Neural cell (in vitro differentiated cells): ENCODE data around the gene CD48. TPM values are rescaled to one million over a fixed set of nuclear protein-coding genes. Genes with fewer than 3 reads are reported as not detected.

ENCODE experiments used
- H2AFZ ChIP-seq: fragments of 200-600, 300-800 bp; sonication (generic), shearing (Covaris generic); 2 replicates; pipeline ENCODE4 v1.6.0; 2014; ENCODE audit warnings: low read depth, mild to moderate bottlenecking, antibody characterized with exemption, low read length, moderate library complexity
- H3F3A ChIP-seq: fragments of 200-600 bp; shearing (Covaris generic); 2 replicates; pipeline ENCODE4 v1.6.1; 2016; ENCODE audit warnings: mild to moderate bottlenecking, moderate library complexity, mixed read lengths, antibody characterized with exemption, low read length; ENCODE audit not compliant: insufficient read depth, poor library complexity, severe bottlenecking
- H3K27ac ChIP-seq: fragments of 200-600, 300-800 bp; sonication (generic), shearing (Covaris generic); 2 replicates; pipeline ENCODE4 v1.5.1; 2014; ENCODE audit warnings: mild to moderate bottlenecking, low read length, moderate library complexity
- H3K27me3 ChIP-seq: fragments of 300-800, 200-600 bp; sonication (generic), shearing (Covaris generic); 2 replicates; pipeline ENCODE4 v1.6.0; 2014; ENCODE audit warnings: mild to moderate bottlenecking, low read depth, low read length, moderate library complexity; ENCODE audit not compliant: insufficient read depth
- H3K36me3 ChIP-seq: fragments of 300-800, 200-600 bp; sonication (generic), shearing (Covaris generic); 2 replicates; pipeline ENCODE4 v1.5.1; 2014; ENCODE audit warnings: mild to moderate bottlenecking, antibody characterized with exemption, low read length, moderate library complexity; ENCODE audit not compliant: insufficient read depth
- H3K4me2 ChIP-seq: fragments of 300-800, 200-600 bp; sonication (generic), shearing (Covaris generic); 2 replicates; pipeline ENCODE4 v1.6.0; 2014; ENCODE audit warnings: mild to moderate bottlenecking, low read length
- H3K4me3 ChIP-seq: fragments of 300-800, 200-600 bp; sonication (generic), shearing (Covaris generic); 2 replicates; pipeline ENCODE4 v1.5.1; 2014; ENCODE audit warnings: mild to moderate bottlenecking, low read length, moderate library complexity
- H3K79me2 ChIP-seq: fragments of 200-600 bp; shearing (Covaris generic); replicated peaks from 2 replicates; pipeline ENCODE4 v1.6.0; 2014; ENCODE audit warnings: mild to moderate bottlenecking, low read length, moderate library complexity; ENCODE audit not compliant: insufficient read depth
- H3K9ac ChIP-seq: fragments of 300-800, 200-600 bp; sonication (generic), shearing (Covaris generic); 2 replicates; pipeline ENCODE4 v1.6.1; 2016; ENCODE audit warnings: mild to moderate bottlenecking, low read length, mixed read lengths
- H3K9me2 ChIP-seq: fragments of 200-600 bp; shearing (Covaris generic); 2 replicates; pipeline ENCODE4 v1.6.1; 2016; ENCODE audit warnings: mild to moderate bottlenecking, low read length, mixed read lengths; ENCODE audit not compliant: insufficient read depth
- H3K9me3 ChIP-seq: fragments of 200-600, 300-800 bp; sonication (generic), shearing (Covaris generic); 2 replicates; pipeline ENCODE4 v1.6.1; 2016; ENCODE audit warnings: mild to moderate bottlenecking, mixed run types, low read length, moderate library complexity, mixed read lengths
- H4K20me1 ChIP-seq: fragments of 200-600 bp; shearing (Covaris generic); 2 replicates; pipeline ENCODE4 v1.6.1; 2016; ENCODE audit warnings: mild to moderate bottlenecking, mixed run types; ENCODE audit not compliant: insufficient read depth
- EP300 ChIP-seq: fragments of 450-650 bp; conservative IDR thresholded peaks from 2 replicates; pipeline ENCODE4 v1.6.1; 2014; ENCODE audit warnings: antibody characterized with exemption, mild to moderate bottlenecking, moderate library complexity; ENCODE audit not compliant: poor library complexity, severe bottlenecking
- EZH2 ChIP-seq: fragments of 200-600, 300-800 bp; shearing (Covaris generic), sonication (generic); IDR thresholded peaks from 2 replicates; pipeline ENCODE4 v1.6.1; 2014; ENCODE audit warnings: antibody characterized with exemption, low read length, borderline replicate concordance, mild to moderate bottlenecking; ENCODE audit not compliant: insufficient read depth, poor library complexity, severe bottlenecking
- MXI1 ChIP-seq: fragments of 450-650 bp; conservative IDR thresholded peaks from 2 replicates; pipeline ENCODE4 v1.6.1; 2014; ENCODE audit warnings: antibody characterized with exemption, mild to moderate bottlenecking; ENCODE audit not compliant: poor library complexity, severe bottlenecking
- POLR2AphosphoS5 ChIP-seq: IDR thresholded peaks from 2 replicates; pipeline ENCODE4 v1.6.1; 2012
- RAD21 ChIP-seq: fragments of 450-650 bp; conservative IDR thresholded peaks from 2 replicates; pipeline ENCODE4 v1.6.1; 2014; ENCODE audit warnings: antibody characterized with exemption, mild to moderate bottlenecking, moderate library complexity
- REST ChIP-seq: IDR thresholded peaks from 2 replicates; pipeline ENCODE4 v1.6.1; 2012; ENCODE audit warnings: borderline replicate concordance
- SMC3 ChIP-seq: fragments of 450-650 bp; conservative IDR thresholded peaks from 2 replicates; pipeline ENCODE4 v1.6.1; 2014; ENCODE audit warnings: antibody characterized with exemption, mild to moderate bottlenecking, moderate library complexity; ENCODE audit not compliant: poor library complexity
- TAF1 ChIP-seq: IDR thresholded peaks from 2 replicates; pipeline ENCODE4 v1.6.1; 2012; ENCODE audit warnings: low read depth
- polyA plus RNA-seq: library from polyadenylated mRNA; depleted of rRNA; stranded (reverse); fragments of >200 nt; gene quantifications from 2 replicates; pipeline ENCODE4 v1.2.3, GENCODE V29; 2014
- TF ChIP-seq, protein P1 (sequence below): fragments of 450-650 bp; IDR thresholded peaks from 2 replicates; pipeline ENCODE4 v1.5.1; 2014; ENCODE audit warnings: antibody characterized with exemption, mild to moderate bottlenecking, moderate library complexity; ENCODE audit not compliant: poor library complexity, severe bottlenecking

The CD48 gene
- polyA plus RNA-seq, 1 donor from 2014 or later: not detected

- H3K9me2 ChIP-seq: no peaks in the 10 kb centered on the region
- H4K20me1 ChIP-seq: no peaks in the 10 kb centered on the region
- H3K9me3 ChIP-seq: no peaks in the 10 kb centered on the region
- H3K27ac ChIP-seq: no peak overlapping the region
- H3K4me3 ChIP-seq: no peak overlapping the region
- TF ChIP-seq, protein P1, sequence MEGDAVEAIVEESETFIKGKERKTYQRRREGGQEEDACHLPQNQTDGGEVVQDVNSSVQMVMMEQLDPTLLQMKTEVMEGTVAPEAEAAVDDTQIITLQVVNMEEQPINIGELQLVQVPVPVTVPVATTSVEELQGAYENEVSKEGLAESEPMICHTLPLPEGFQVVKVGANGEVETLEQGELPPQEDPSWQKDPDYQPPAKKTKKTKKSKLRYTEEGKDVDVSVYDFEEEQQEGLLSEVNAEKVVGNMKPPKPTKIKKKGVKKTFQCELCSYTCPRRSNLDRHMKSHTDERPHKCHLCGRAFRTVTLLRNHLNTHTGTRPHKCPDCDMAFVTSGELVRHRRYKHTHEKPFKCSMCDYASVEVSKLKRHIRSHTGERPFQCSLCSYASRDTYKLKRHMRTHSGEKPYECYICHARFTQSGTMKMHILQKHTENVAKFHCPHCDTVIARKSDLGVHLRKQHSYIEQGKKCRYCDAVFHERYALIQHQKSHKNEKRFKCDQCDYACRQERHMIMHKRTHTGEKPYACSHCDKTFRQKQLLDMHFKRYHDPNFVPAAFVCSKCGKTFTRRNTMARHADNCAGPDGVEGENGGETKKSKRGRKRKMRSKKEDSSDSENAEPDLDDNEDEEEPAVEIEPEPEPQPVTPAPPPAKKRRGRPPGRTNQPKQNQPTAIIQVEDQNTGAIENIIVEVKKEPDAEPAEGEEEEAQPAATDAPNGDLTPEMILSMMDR: no peak
- TF ChIP-seq EP300 (no peak), MXI1 (no peak), TAF1 (no peak), SMC3 (no peak), POLR2AphosphoS5 (no peak), RAD21 (no peak), REST (no peak)
- H3K79me2 ChIP-seq: no peaks in the 10 kb centered on the region
- no peak overlapping the region for H2AFZ ChIP-seq
- no peaks in the 10 kb centered on the region for H3K27me3 ChIP-seq
- no peaks in the 10 kb centered on the region for H3K36me3 ChIP-seq
- H3K9ac ChIP-seq: no peak overlapping the region
- no peak overlapping the region for H3K4me2 ChIP-seq
- H3F3A ChIP-seq: no peaks in the 10 kb centered on the region
Observed at GRCh38 chr1:160633330-160633903, 78.2 kb downstream of the CD48 start.

- no peak overlapping the region for H3K9ac ChIP-seq
- no peaks in the 10 kb centered on the region for H3K27me3 ChIP-seq
- H3K4me2 ChIP-seq: no peak overlapping the region
- H4K20me1 ChIP-seq: no peaks in the 10 kb centered on the region
- no peaks in the 10 kb centered on the region for H3K36me3 ChIP-seq
- no peak overlapping the region for H3K27ac ChIP-seq
- H3F3A ChIP-seq: no peaks in the 10 kb centered on the region
- H3K9me2 ChIP-seq: no peaks in the 10 kb centered on the region
- H3K9me3 ChIP-seq: no peaks in the 10 kb centered on the region
- no peaks in the 10 kb centered on the region for H3K79me2 ChIP-seq
- no peak for TF ChIP-seq TAF1
- no peak for TF ChIP-seq SMC3
- no peak for TF ChIP-seq RAD21
- no peak for TF ChIP-seq MXI1
- no peak for TF ChIP-seq REST
- TF ChIP-seq EP300: no peak
- TF ChIP-seq EZH2: no peak
- TF ChIP-seq, protein P1: no peak
- no peak for TF ChIP-seq POLR2AphosphoS5
- H3K4me3 ChIP-seq: no peak overlapping the region
- H2AFZ ChIP-seq: no peak overlapping the region
Observed at GRCh38 chr1:160631983-160632625, 79.5 kb downstream of the CD48 start.
